HK-2 (cell line): Measurements from ENCODE around the gene DMBX1.
A peak's percentile ranks its signal among the peaks of the same experiment; 100 is the strongest.

ENCODE experiments used
- DNase-seq: peaks from one replicate; pipeline ENCODE4 v3.0.0-alpha.2; 2018; ENCODE audit not compliant: unreplicated experiment

DMBX1 gene

GRCh38 chr1:46525253-46525983, 35.8 kb downstream of the DMBX1 start:
- no peak for DNase-seq

DNA sequence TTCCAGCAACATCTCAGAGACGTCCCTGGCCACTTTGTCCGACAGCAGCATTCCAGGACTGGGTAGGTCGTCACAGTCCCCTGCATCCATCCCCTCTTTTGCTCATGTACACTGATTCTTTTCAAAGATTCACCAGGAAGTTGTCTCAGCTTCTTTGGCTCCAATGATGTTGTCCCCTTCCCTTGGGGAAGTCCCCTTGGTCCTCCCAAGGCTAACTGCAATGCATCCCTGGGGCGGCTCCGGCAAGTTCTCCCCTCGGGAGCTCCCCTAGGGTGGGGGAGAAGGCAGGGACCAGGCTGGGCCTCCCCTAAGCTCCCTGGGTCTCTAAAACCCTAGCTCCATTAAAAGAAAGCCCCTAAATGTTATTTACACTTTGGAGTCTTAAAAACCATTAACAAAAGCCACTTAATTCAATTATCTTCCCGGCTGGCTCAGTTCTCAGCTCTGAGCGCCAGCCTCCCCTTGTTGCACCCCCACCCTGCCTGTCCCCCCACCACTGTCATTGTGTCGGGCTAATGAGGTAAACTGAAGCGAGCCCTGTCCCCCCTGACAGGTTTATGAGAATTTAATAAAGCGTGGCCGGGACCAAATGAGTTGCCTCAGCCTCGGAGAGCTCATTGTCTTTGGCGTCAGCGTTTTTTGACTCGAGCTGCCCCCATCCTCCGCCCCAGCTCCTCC, 36.5 kb downstream of the DMBX1 start:
- no peak for DNase-seq

GRCh38 chr1:46526691-46527291, 37.2 kb downstream of the DMBX1 start:
- DNase-seq = peak; percentile 62

DNA sequence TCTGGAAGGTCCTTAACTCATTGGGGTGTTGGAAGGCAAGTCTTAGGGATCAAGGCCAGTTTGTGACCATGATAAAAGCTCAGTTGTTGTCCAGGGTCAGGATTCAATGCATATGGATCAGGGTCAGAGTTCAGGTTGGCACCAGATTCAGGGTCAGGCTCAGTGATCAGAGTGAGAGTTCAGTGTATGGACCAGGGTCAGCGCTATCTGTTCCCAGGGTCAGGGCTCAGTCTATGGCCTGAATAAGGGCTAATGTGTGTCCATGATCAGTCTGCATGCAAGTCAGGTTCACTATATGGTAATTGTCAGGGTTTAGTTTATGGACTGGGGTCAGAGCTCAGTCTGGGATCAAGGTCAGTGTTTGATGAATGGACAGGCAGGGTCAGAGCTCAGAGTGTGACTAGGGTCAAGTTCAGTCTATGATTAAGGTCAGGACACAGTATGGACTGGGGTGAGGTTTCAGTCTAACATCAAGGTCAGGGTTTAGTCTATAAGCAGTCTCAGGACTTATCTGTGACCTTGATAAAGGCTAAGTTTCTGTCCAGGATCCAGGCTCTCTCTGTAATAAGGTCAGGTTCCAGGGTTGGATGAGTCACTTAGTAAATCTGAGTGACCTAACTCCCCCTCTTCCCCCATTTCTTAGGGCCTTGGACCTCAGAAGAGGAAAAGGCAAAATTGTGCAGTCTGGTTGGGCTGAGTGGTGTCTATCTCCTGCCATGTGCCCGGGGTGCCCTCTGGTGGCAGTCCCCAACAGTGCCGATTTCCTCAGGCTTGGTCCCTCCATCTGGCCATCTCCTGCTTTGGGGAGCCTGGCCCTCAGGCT, 38.0 kb downstream of the DMBX1 start:
- DNase-seq = peak; percentile 82

- no peak for DNase-seq
Observed at GRCh38 chr1:46528297-46528955, 38.8 kb downstream of the DMBX1 start.

DNA sequence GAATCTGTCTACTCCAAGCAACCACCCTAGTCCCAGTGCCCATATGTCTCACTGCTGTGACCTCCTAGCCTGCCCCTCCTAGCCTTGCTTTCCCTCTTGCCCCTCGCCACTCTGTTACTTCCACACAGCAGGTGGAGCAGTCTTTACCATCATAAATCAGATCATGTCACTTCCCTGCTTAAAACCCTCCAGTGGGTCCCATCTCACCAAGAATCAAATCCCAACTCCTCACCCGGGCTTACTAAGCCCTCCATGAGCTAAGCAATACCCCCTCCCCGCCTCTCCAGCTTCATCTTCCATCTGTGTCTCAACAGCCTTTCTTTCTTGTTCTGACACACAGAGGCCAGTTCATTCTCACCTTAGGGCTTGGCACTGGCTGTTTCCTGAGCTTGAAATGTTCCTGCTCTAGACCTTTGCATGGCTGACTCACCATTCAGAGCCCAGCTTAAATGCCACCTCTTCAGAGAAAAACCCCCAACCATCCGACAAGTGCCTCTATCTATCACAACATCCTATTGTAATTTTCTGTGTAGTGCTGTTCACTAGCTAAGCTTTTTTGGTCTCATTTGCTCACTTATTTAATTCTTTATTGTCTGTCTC, 39.5 kb downstream of the DMBX1 start:
- no peak for DNase-seq

DNA sequence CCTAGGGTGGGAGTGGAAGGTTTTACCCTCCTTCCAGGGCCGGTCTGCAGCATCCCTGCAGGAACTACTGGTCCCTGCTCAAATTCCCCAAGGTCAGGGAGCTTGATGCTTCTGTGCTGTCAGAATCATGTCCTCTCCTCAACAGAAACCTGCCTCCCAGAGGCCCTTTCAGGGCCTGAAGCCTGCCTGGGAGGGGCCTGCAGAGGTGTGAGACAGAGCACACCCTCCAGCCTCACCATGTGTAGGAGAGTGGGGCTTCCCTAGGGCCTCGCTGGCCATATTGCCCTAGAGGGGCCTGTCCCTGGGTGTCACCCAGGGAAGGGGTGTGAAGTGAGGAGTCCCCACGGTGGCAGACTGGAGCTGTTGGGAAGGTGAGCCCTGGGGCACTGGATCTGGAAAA, 40.7 kb downstream of the DMBX1 start:
- DNase-seq = no peak

GRCh38 chr1:46530791-46531409, 41.3 kb downstream of the DMBX1 start:
- DNase-seq = no peak

GRCh38 chr1:46532095-46532494, 42.5 kb downstream of the DMBX1 start:
- no peak for DNase-seq

GRCh38 chr1:46532498-46533178, 43.0 kb downstream of the DMBX1 start:
- no peak for DNase-seq

DNA sequence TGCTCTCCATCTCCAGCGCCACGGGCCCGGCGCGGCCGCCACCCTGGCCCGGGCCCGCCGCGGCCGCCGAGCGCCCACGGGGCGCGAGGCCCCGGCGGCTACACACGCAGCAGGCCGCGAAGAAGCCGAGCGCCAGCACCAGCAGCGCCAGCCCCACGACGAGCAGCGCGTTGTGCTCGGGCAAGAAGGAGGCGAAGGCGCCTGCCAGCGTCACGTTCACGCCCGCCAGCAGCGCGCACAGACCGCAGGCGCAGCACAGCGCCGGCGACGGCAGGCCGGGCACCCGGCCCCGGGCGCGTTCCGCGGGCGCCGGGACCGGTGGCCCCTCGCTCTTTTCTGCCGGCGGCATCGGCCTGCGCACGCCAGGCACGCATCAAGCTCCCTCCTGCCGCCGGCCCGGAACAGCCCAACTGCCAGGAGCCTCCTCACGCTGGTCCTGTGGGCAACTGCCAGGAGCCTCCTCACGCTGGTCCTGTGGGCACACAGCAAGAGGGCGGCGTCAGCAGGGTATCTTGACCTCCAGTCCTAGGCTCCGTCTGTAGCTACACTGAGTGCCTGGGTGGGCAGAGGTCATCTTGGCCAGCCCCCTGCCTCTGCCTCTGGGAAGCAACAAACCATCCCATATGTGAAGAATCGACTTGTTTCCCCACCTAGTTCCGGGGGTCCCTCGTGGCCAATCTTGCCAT, 43.7 kb downstream of the DMBX1 start:
- DNase-seq = no peak

DNA sequence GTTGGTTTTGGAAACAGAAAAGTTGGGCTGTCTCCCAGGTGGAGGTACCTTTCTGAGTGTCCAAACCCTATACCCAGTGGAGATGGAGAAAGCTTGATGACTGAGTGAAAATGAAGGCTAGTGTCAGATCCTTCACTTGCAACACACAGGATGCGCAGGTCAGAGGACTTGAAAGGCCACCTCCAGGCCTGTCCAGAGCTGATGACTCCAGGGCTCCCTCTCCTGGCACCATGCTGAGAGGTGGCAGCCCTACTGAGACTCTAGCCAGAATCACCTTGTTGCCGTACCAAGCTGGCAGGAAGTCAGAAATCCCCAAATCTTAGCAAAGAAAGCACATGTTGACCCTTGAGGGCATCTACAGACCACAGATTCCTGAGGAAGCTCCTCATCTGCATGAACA, 45.4 kb downstream of the DMBX1 start:
- DNase-seq = no peak

DNA sequence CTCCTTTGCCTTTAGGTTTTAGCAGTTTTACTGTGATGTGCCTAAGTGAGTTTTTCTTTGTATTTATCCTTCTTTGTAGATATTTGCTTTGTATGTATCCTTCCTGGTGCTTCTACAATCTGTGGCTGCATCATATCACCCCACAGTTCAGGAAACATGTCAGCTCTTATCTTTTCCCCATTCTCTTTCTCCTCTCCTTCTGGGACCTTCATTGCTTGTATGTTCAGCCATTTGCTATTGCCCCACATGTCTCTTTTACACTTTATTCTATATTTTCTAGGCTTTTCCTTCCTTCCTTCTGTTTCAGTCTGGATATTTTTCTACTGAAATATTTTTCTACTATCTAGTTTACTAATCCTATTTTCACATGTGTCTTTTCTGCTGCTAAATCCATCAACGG, 46.9 kb downstream of the DMBX1 start:
- DNase-seq = no peak

DNA sequence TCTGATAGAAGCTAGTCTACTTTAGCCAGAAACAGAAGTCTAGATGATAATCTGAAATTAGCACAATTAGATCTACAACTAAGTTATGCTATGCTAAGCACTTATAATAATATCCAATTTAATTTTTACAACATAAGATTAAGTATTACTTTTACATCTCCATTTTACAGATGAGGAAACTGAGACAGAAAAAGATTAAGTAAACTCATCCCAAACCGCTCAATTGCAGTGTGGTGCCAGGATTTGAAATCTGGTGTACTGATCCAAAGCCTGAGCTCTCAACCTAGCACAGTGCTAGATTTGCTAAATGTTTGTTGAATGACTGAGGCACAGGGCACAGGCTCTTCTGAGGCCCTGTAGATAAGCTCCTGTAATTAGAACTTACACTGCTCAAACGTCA, 48.0 kb downstream of the DMBX1 start:
- no peak for DNase-seq

- no peak for DNase-seq
Observed at GRCh38 chr1:46538147-46538546, 48.5 kb downstream of the DMBX1 start.
